ENCODE data around the gene FKBP14.
"Not testable (repeated sequence)": the region's sequence is repeated elsewhere in the genome, so short reads cannot be mapped to it uniquely, and the experiment has no call there.

FKBP14 gene

DNA sequence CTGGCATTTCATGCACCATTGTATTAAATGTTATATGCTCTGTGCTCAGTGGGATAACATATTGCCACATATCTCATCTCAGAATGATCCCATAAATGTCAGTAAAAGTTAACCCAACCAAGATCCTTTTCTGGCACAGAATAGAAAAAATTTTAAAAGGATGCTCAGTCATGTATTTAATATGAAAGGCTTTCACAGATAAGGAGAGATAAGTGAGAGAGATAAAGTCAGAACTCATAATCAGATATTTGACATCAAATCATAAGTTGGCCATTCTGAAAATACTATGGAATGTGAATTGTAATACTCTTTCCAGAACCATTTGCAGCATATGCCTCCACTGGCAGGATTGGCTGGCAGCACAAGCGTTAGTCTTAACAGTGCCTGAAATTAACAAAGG is 40.2 kb upstream of the FKBP14 start:
- H3F3A ChIP-seq (ENCODE audit: control insufficient read depth, insufficient read depth) = no peaks in the 10 kb centered on the region
- H3K4me1 ChIP-seq (ENCODE audit: control insufficient read depth, low read length) = peaks cover 9% of the 10 kb centered on the region
- no peaks in the 10 kb centered on the region for H3K9me3 ChIP-seq (ENCODE audit: control insufficient read depth, insufficient read depth, low read length)
- H3K27ac ChIP-seq (ENCODE audit: low read depth, low read length) = no peak overlapping the region
- no peak overlapping the region for H3K4me2 ChIP-seq (ENCODE audit: low read length)
- no peaks in the 10 kb centered on the region for H3K9me2 ChIP-seq (replicated peaks; ENCODE audit: control insufficient read depth, low read length)
- no peak overlapping the region for H3K4me3 ChIP-seq (ENCODE audit: low read length)
- TF ChIP-seq EZH2phosphoT487 (IDR thresholded peaks at IDR 0.05; ENCODE audit: borderline replicate concordance, low read length) = no peak
- TF ChIP-seq, protein P1, sequence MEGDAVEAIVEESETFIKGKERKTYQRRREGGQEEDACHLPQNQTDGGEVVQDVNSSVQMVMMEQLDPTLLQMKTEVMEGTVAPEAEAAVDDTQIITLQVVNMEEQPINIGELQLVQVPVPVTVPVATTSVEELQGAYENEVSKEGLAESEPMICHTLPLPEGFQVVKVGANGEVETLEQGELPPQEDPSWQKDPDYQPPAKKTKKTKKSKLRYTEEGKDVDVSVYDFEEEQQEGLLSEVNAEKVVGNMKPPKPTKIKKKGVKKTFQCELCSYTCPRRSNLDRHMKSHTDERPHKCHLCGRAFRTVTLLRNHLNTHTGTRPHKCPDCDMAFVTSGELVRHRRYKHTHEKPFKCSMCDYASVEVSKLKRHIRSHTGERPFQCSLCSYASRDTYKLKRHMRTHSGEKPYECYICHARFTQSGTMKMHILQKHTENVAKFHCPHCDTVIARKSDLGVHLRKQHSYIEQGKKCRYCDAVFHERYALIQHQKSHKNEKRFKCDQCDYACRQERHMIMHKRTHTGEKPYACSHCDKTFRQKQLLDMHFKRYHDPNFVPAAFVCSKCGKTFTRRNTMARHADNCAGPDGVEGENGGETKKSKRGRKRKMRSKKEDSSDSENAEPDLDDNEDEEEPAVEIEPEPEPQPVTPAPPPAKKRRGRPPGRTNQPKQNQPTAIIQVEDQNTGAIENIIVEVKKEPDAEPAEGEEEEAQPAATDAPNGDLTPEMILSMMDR (IDR thresholded peaks at IDR 0.05; ENCODE audit: low read depth, low read length, poor library complexity, severe bottlenecking) = no peak
- no peaks in the 10 kb centered on the region for H3K79me2 ChIP-seq (ENCODE audit: control insufficient read depth, low read length)
- peaks cover 9% of the 10 kb centered on the region for H3K36me3 ChIP-seq (ENCODE audit: control insufficient read depth, low read length)
- H4K20me1 ChIP-seq (ENCODE audit: control insufficient read depth, insufficient read depth, low read depth, low read length) = no peaks in the 10 kb centered on the region
- H3K27me3 ChIP-seq (ENCODE audit: control insufficient read depth, low read length) = no peaks in the 10 kb centered on the region

DNA sequence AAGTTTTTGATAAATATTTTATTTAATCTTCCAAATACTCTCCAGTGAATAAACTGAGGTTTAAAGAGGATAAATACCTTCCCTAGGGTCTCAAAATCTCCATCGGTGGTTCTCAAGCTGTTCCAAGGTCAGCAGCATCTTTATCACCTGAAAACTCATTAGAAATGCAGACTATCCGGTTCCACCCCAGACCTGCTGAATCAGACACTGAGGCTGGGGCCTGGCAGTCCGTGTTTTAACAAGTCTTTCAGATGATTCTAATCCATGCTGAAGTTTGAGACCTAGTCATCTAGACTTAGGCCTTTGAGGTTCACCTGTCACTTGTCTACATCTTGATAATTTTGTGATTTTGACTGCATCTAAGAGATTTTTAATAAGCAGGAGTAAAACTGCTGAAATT is 39.2 kb upstream of the FKBP14 start:
- Histone ChIP-seq H3K79me2 (ENCODE audit: control insufficient read depth, low read length) (no peaks in the 10 kb centered on the region), H3K27ac (ENCODE audit: low read depth, low read length) (no peak overlapping the region), H3K4me3 (ENCODE audit: low read length) (no peak overlapping the region), H3F3A (ENCODE audit: control insufficient read depth, insufficient read depth) (no peaks in the 10 kb centered on the region), H3K4me2 (ENCODE audit: low read length) (no peak overlapping the region), H3K27me3 (ENCODE audit: control insufficient read depth, low read length) (no peaks in the 10 kb centered on the region), H3K4me1 (ENCODE audit: control insufficient read depth, low read length) (peaks cover 12% of the 10 kb centered on the region), H3K36me3 (ENCODE audit: control insufficient read depth, low read length) (peaks cover 9% of the 10 kb centered on the region), H3K9me2 (replicated peaks; ENCODE audit: control insufficient read depth, low read length) (no peaks in the 10 kb centered on the region), H3K9me3 (ENCODE audit: control insufficient read depth, insufficient read depth, low read length) (no peaks in the 10 kb centered on the region), H4K20me1 (ENCODE audit: control insufficient read depth, insufficient read depth, low read depth, low read length) (no peaks in the 10 kb centered on the region)
- TF ChIP-seq, protein P1 (IDR thresholded peaks at IDR 0.05; ENCODE audit: low read depth, low read length, poor library complexity, severe bottlenecking) = no peak
- no peak for TF ChIP-seq EZH2phosphoT487 (IDR thresholded peaks at IDR 0.05; ENCODE audit: borderline replicate concordance, low read length)

DNA sequence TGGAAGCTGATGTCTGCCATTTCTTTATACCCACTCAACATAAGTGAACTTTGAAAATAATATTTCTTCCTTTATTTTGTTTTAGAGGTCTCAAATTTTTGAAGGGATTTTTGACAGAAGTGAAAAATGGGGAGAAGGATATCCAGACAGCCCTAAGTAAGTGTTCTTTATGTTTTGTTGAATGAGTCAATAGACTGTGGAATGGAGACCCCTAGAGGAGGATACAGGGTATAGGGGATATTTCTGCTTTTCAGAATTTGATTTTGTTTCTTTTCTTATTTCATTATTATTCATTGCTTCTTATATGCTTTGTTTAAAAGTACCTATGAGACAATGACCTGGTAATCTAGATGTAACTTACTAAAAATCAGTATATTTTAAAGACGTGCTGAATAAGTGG is 36.1 kb upstream of the FKBP14 start:
- no peak for TF ChIP-seq EZH2phosphoT487 (IDR thresholded peaks at IDR 0.05; ENCODE audit: borderline replicate concordance, low read length)
- TF ChIP-seq, protein P1 (IDR thresholded peaks at IDR 0.05; ENCODE audit: low read depth, low read length, poor library complexity, severe bottlenecking) = peak; percentile 90
- Histone ChIP-seq H3K36me3 (ENCODE audit: control insufficient read depth, low read length) (peaks cover 9% of the 10 kb centered on the region), H3K27me3 (ENCODE audit: control insufficient read depth, low read length) (no peaks in the 10 kb centered on the region), H3K9me2 (replicated peaks; ENCODE audit: control insufficient read depth, low read length) (no peaks in the 10 kb centered on the region), H3K79me2 (ENCODE audit: control insufficient read depth, low read length) (no peaks in the 10 kb centered on the region), H4K20me1 (ENCODE audit: control insufficient read depth, insufficient read depth, low read depth, low read length) (no peaks in the 10 kb centered on the region), H3K4me2 (ENCODE audit: low read length) (peak overlapping the region; percentile 26; the same call in 1 of the 2 replicates), H3K4me1 (ENCODE audit: control insufficient read depth, low read length) (peaks cover 14% of the 10 kb centered on the region), H3K27ac (ENCODE audit: low read depth, low read length) (no peak overlapping the region), H3K9me3 (ENCODE audit: control insufficient read depth, insufficient read depth, low read length) (no peaks in the 10 kb centered on the region), H3F3A (ENCODE audit: control insufficient read depth, insufficient read depth) (no peaks in the 10 kb centered on the region), H3K4me3 (ENCODE audit: low read length) (no peak overlapping the region)

DNA sequence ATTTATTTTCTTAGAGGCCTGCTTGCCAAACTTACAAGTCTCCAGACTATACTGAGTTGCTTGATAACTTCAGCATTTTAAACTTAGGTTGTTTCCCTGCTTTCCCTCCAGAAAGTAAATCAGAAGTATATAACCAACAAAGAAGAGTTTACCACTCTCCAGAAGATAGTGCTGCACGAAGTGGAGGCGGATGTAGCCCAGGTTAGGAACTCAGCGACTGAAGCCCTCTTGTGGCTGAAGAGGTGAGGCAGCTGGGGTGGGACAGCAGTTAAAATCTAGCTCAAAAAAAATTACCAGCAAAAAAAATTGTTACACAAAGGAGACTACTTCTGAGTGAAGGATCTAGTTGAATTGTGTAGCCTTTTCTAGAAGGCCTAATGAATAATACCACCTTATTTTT is 35.3 kb upstream of the FKBP14 start:
- H3K27ac ChIP-seq (ENCODE audit: low read depth, low read length); H3K9me2 ChIP-seq (replicated peaks; ENCODE audit: control insufficient read depth, low read length); H4K20me1 ChIP-seq (ENCODE audit: control insufficient read depth, insufficient read depth, low read depth, low read length); H3K4me3 ChIP-seq (ENCODE audit: low read length); H3K79me2 ChIP-seq (ENCODE audit: control insufficient read depth, low read length); H3K36me3 ChIP-seq (ENCODE audit: control insufficient read depth, low read length); H3F3A ChIP-seq (ENCODE audit: control insufficient read depth, insufficient read depth); H3K27me3 ChIP-seq (ENCODE audit: control insufficient read depth, low read length); H3K9me3 ChIP-seq (ENCODE audit: control insufficient read depth, insufficient read depth, low read length): not testable (repeated sequence)
- peak overlapping the region; percentile 26; the same call in 1 of the 2 replicates for H3K4me2 ChIP-seq (ENCODE audit: low read length)
- TF ChIP-seq, protein P1 (IDR thresholded peaks at IDR 0.05; ENCODE audit: low read depth, low read length, poor library complexity, severe bottlenecking) = peak; percentile 73
- peaks cover 14% of the 10 kb centered on the region for H3K4me1 ChIP-seq (ENCODE audit: control insufficient read depth, low read length)
